Fibroblast of peridontal ligament (primary cell): Measurements from ENCODE around the gene SLC25A36.
A peak's percentile ranks its signal among the peaks of the same experiment; 100 is the strongest.
"Not testable (repeated sequence)": the region's sequence is repeated elsewhere in the genome, so short reads cannot be mapped to it uniquely, and the experiment has no call there.

Experiments used
- DNase-seq: peaks from one replicate; pipeline ENCODE4 v3.0.0-alpha.2; 2010; ENCODE audit errors: extremely low read depth

Gene SLC25A36

DNA sequence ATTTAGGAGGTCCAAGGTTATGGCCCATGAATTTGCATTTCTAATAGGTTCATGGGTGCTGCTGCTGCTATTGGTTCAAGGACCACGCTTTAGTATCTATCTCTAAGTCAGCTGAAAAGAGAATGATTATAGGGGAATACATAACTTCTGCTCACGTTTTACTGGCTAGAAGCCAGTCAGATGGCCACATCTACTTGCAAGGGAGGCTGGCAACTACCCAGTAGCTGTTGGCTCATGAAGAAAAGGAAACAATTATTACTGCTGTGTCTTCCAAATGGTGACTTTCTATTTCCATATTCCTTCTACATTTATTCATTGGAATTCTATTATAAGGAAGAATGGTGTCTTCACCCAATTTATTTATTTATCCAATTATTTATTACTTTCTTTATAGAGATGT, 54.2 kb downstream of the SLC25A36 start:
- DNase-seq, result no peak

DNA sequence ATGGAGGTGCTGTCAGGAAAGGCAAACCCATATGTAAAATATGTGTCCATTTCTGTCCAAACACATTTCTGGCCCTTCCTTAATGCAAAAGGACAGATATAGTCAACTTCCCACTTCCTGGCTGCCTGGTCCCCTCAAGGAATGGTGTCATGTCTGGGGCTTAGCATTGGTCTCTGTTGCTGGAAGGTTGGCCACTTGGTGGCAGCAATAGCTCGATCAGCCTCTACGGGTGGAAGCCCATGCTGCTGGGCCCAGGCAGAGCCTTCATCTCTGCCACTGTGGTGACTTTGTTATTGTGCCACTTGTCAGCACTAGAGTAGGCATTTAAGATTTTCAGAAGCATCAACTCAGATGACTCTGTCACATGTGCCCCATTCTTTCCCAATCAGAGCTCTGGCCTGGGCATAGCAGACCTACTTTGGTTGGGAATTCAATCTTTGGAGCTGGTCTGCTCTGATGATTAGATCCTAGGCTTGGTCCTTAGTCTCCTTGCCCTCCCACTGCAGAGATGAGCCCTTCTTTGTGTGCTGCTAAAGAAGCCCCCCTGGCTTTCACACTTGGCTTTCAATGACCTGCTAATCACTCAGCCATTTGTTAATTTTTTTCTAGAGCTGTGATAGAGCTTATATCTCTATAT, 58.5 kb downstream of the SLC25A36 start:
- peak; percentile 47 for DNase-seq

DNA sequence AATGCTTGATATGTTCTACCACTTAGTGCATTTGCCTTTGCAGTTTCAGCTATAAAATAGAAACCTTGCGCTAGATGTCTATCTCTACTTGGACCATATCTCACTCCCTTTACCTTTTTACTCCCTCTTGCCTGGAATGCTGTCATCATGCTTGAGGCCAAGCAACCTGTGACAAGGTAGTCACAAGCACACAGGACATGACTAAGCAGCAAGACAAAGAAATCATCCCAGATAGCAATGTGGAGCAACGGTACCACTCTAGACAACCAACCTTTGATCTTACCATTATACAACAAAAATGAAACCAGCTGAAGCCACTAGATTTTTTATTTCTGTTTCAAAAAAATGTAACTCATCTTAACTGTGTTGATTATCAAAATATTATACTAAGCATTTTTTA, 59.0 kb downstream of the SLC25A36 start:
- no peak for DNase-seq

DNA sequence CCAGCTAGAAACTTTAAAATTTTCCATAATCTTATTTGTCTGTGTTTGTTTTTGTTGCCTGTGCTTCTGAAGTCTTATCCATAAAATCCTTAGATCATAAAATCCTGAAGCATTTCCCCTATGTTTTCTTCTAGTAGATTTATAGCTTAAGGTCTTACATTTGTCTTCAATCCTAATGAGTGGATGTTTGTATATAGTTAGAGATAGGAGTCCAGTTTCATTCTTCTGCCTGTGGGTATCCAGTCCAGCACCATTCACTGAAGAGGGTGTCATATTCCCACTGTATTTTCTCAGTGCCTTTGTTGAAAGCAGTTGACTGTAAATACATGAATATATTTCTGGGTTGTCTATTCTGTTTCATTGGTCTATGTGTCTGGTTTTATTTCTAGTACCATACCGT, 64.7 kb downstream of the SLC25A36 start:
- no peak for DNase-seq

DNA sequence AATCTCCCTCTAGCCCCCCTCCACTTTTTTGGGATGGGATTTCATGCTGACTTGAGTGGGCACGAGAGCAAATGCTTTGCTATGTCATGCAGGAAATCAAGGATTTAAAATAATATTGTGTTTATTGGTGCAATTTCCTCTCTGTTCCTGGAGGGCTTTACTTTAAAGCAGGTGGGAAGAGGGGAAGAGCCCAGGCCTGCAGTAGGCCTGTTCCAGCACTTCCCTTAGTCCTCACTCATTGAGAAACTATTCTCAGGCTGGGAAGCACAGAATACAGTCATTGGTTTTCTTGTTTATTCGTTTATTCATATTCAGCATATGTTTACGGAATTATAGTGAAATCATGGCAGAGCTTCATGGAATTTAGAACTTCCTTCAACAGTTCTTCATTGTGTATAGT, 67.9 kb downstream of the SLC25A36 start:
- DNase-seq, result no peak

DNA sequence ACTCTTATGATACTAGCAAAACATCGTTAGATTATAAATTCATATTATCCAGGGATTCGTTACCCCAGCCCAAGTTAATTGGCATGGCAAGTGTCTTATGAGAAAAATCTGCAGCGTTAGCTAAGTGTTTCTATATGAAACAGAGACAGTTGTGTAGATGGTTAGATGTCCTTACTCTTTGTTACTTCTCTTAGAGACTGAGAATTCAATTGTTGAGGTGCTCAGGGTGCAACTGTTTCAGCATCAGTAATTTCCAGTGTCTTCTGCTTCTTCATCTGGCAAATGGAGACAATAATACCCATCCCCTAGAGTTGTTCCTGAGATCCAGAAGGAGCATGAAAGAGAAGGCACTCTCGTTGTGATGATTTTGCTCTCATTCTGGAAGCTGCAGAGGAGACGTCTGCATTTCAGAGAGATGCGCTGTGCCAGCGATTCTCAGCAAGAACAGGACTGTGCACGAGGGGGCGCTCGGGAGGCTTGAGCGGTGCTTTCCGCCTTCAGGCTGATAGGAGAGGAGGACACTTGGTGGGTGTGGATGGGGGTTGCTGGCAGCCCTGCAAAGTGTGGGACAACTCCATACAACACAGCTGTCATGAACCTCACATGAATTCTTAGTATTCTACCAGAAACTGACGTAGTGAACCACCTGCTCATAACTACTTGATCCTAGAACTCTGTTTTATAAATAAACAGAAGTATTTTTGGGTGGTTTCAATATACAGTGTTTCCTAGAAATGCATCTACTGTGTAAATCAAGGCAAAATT, 69.8 kb downstream of the SLC25A36 start:
- DNase-seq, result peak; percentile 41

DNA sequence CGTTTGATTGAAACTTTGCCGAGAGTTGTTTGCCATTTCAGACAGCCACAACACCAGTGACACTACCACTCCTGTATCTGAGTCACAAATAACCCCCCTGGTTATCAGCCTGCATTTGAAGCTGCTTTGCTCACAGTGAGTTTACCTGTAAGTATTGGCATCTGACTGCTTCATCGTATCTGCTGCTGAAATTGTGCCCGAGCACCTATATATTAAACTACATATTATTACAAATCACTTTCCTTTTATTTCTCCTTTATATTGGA, 70.3 kb downstream of the SLC25A36 start:
- no peak for DNase-seq

DNA sequence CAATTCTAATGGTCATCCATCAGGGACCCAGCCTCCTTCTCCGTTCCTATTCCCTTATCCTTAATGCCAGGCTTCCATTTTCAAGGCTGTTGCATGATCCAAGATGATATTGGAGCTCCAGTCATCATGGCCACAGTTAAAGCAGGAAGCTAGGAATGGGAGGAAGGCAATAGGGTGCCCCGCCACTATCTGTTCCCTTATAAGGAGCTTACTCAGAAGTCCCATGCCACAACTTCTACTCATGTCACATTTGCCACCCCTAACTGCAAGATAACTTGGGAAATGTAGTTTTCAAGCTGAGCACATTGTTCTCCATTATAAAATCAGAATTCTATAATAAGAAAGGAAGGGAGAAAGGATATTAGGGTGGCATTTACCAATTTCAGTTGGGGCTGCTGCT, 70.9 kb downstream of the SLC25A36 start:
- DNase-seq, result no peak

DNA sequence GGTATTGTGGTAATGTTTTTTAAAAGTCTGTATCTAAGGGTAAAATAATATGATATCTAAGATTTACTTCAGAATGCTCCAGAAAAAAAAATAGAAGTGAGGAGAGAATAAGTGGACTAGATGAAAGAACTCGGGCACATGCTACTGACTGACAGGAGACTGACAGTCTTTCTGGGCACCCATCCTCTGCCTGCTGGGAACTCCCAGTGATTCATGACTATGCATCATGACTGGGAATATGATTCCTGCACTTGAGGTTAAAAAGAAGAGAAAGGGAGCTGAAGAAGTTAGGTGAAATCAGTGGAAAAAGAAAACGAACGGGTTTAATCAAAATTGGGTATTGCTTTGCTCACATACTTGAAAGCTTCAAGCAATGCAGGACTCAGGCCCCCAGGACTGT, 73.8 kb downstream of the SLC25A36 start:
- DNase-seq, result peak; percentile 6

DNA sequence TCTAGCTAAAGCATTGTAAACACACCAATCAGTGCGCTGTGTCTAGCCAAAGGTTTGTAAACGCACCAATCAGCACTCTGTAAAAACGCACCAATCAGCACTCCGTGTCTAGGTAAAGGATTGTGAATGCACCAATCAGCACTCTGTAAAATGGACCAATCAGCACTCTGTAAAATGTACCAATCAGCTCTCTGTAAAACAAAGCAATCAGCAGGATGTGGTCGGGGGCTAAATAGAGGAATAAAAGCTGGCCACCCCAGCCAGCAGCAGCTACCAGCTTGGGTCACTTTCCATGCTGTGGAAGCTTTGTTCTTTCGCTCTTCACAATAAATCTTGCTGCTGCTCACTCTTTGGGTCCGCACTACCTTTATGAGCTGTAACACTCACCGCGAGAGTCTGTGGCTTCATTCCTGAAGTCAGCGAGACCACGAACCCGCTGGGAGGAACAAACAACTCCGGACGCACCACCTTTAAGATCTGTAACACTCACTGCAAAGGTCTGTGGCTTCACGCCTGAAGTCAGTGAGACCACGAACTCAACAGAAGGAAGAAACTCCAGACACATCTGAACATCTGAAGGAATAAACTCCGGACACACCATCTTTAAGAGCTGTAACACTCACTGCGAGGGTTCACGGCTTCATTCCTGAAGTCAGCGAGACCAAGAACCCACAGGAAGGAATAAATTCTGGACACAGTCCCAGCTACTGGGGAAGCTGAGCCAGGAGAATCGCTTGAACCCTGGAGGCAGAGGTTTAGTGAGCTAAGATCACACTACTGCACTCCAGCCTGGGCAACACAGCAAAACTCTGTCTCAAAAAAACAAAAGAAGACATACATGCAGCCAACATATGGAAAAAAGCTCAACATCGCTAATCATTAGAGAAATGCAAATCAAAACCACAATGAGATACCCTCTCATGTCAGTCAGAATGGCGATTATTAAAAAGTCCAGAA, 76.0 kb downstream of the SLC25A36 start:
- DNase-seq, result not testable (repeated sequence)

DNA sequence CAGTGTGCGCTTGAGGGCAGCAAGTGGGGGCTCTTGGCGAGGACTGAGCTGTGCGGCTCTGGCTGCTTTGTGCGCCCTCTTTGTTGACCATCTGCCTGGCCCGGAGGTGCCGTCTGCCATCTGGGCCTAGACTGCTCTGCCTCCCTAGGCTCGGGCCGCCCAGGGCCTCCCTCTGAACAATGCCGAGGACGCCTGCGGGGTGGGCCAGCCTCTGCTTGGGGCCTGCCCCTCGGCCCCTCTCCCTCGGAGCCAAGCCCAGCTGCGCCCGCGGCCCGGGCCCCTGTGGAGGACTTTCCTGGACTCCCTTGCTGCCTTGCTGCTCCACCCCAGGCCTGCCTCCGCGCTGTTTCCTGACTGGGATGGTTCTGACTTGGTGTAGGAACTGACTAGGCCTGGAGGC, 77.6 kb downstream of the SLC25A36 start:
- no peak for DNase-seq

DNA sequence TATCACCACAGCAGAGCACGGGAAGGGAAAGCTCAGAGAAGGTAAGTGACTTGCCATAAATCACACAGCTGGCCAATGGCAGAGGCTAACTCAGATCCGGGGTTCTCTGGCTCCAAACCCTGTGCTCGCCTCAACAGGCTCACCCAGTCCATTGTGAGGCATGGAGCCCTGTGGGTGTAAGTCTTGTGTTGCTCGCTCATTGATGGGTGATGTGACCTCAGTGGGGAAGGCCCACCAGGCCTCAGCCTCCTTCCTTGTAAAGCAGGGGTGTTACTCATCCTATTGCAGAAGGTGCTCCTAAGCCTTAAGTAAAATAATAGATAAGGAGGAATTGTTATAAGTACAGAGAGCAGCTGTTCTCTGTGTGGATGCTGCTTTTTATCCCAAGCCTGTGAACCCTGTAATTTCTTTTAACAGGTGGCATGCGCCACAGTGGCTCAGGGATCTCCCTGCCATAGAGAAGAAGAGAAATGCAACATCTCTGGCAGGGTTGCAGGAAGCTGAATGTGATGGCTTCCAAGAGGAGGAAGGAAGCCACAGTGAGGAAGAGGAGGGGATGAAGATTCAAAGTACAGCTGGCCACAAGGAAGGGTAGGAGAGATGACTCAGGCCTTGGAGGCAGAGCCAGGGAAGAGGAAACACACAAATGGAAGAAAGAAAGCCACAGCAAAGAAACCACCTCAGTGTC, 78.7 kb downstream of the SLC25A36 start:
- no peak for DNase-seq

DNA sequence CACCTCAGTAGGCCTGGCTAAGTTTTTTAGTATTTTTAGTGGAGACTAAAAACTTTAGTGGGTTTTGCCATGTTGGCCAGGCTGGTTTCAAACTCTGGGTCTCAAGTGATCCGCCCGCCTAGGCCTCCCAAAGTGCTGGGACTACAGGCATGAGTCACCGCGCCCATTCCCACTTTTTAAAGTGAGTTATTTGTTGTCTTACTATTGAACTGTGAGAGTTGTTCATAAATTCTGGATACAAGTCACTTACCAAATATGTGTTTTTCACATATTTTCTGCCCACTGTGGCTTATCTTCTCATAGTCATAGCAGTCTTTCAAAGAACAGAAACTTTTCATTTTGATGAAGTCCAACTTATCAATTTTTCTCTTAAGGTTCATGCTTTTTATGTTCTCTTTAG, 79.6 kb downstream of the SLC25A36 start:
- no peak for DNase-seq
